ENCODE results near the gene TIFAB.

TIFAB gene

DNA sequence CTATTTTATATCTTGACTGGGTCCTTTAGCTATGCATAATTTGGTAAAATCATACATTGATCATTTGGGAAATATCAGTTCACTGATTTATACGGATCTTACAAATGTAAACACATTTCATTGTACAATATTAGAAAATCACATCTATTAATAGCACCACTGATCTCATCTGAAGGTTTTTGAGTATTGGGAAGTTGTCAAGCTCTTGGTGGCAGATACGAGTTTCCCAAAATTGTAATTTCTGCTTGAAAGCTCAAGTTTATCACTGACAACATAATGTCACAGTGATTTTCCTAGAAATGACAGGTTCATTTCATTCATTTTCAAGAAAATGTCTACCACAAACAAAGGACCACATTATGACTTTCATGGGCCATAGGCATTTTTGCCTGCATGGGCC is 50.1 kb downstream of the TIFAB start:
- no peak overlapping the region for H3K4me3 ChIP-seq (ENCODE audit: low read depth, low read length)
- POLR2A ChIA-PET: no interaction called here
- CTCF ChIA-PET: interaction anchor here (0.7 to 0.9 kb wide), 3 partner anchors 23 to 430 kb away, joined by 3 to 6 read pairs (median 4); no protein-coding TSS in a partner anchor
- H3K36me3 ChIP-seq (ENCODE audit: control insufficient read depth in 2 of 2, insufficient read depth in 1 of 2, low read length in 2 of 2): no peaks in the 10 kb centered on the region
- peaks cover 16% of the 10 kb centered on the region for H3K4me1 ChIP-seq (ENCODE audit: control insufficient read depth, insufficient read depth, low read length)
- H3K9me3 ChIP-seq (ENCODE audit: control insufficient read depth, insufficient read depth, low read depth, low read length): no peaks in the 10 kb centered on the region
- no peak overlapping the region for H3K27ac ChIP-seq (ENCODE audit: extremely low read depth, low read depth, low read length)
- no peak for TF ChIP-seq ZNF184 (tag by site-specific recombination; IDR thresholded peaks at IDR 0.05)
- TF ChIP-seq ZNF510 (tag by site-specific recombination; IDR thresholded peaks at IDR 0.05; ENCODE audit: insufficient replicate concordance): no peak
- no peak for TF ChIP-seq ZNF433 (tag by site-specific recombination; IDR thresholded peaks at IDR 0.05; ENCODE audit: low read depth)
- no peak for TF ChIP-seq ZNF175 (tag by site-specific recombination; IDR thresholded peaks at IDR 0.05)
- TF ChIP-seq ZIC2 (tag by site-specific recombination; IDR thresholded peaks at IDR 0.05): no peak
- no peak for TF ChIP-seq KLF8 (tag by site-specific recombination; IDR thresholded peaks at IDR 0.05)
- TF ChIP-seq, protein P1, sequence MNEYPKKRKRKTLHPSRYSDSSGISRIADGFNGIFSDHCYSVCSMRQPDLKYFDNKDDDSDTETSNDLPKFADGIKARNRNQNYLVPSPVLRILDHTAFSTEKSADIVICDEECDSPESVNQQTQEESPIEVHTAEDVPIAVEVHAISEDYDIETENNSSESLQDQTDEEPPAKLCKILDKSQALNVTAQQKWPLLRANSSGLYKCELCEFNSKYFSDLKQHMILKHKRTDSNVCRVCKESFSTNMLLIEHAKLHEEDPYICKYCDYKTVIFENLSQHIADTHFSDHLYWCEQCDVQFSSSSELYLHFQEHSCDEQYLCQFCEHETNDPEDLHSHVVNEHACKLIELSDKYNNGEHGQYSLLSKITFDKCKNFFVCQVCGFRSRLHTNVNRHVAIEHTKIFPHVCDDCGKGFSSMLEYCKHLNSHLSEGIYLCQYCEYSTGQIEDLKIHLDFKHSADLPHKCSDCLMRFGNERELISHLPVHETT (tag by site-specific recombination; IDR thresholded peaks at IDR 0.05): no peak
- no peak for TF ChIP-seq ZNF10 (tag by site-specific recombination; IDR thresholded peaks at IDR 0.05)
- TF ChIP-seq SCRT2 (tag by site-specific recombination; IDR thresholded peaks at IDR 0.05): no peak
- no peak for TF ChIP-seq GLIS1 (tag by site-specific recombination; IDR thresholded peaks at IDR 0.05)

DNA sequence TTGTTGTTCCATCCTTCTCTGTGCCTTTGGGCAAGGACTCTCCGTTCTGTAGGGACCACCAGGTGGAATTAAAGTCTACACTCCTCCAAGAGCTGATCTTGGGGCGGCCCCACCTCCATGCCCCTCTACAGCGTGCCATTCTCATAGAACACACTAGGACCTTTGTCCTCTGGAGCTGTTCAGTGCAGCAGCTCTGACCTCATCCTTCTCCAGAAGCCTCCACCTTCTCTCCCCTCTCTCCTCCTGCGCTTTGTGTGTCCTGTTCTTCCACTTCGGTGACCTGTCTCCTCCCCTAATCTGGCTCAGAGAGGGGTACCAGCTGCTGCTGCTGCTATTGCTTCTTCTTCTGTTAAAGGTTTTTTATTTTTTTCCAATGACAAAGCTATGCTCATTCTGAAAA is 51.3 kb downstream of the TIFAB start:
- Histone ChIP-seq H3K9me3 (ENCODE audit: control insufficient read depth, insufficient read depth, low read depth, low read length) (no peaks in the 10 kb centered on the region), H3K4me1 (ENCODE audit: control insufficient read depth, insufficient read depth, low read length) (peaks cover 21% of the 10 kb centered on the region), H3K4me3 (ENCODE audit: low read depth, low read length) (no peak overlapping the region), H3K36me3 (ENCODE audit: control insufficient read depth in 2 of 2, insufficient read depth in 1 of 2, low read length in 2 of 2) (no peaks in the 10 kb centered on the region), H3K27ac (ENCODE audit: extremely low read depth, low read depth, low read length) (no peak overlapping the region)
- no peak for TF ChIP-seq ZNF112 (tag by site-specific recombination; IDR thresholded peaks at IDR 0.05)
- TF ChIP-seq, protein P2, sequence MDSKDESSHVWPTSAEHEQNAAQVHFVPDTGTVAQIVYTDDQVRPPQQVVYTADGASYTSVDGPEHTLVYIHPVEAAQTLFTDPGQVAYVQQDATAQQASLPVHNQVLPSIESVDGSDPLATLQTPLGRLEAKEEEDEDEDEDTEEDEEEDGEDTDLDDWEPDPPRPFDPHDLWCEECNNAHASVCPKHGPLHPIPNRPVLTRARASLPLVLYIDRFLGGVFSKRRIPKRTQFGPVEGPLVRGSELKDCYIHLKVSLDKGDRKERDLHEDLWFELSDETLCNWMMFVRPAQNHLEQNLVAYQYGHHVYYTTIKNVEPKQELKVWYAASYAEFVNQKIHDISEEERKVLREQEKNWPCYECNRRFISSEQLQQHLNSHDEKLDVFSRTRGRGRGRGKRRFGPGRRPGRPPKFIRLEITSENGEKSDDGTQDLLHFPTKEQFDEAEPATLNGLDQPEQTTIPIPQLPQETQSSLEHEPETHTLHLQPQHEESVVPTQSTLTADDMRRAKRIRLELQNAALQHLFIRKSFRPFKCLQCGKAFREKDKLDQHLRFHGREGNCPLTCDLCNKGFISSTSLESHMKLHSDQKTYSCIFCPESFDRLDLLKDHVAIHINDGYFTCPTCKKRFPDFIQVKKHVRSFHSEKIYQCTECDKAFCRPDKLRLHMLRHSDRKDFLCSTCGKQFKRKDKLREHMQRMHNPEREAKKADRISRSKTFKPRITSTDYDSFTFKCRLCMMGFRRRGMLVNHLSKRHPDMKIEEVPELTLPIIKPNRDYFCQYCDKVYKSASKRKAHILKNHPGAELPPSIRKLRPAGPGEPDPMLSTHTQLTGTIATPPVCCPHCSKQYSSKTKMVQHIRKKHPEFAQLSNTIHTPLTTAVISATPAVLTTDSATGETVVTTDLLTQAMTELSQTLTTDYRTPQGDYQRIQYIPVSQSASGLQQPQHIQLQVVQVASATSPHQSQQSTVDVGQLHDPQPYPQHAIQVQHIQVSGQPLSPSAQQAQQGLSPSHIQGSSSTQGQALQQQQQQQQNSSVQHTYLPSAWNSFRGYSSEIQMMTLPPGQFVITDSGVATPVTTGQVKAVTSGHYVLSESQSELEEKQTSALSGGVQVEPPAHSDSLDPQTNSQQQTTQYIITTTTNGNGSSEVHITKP (tag by site-specific recombination; IDR thresholded peaks at IDR 0.05): peak; percentile 49; the same call in 1 of the 2 replicates
- TF ChIP-seq, protein P3, sequence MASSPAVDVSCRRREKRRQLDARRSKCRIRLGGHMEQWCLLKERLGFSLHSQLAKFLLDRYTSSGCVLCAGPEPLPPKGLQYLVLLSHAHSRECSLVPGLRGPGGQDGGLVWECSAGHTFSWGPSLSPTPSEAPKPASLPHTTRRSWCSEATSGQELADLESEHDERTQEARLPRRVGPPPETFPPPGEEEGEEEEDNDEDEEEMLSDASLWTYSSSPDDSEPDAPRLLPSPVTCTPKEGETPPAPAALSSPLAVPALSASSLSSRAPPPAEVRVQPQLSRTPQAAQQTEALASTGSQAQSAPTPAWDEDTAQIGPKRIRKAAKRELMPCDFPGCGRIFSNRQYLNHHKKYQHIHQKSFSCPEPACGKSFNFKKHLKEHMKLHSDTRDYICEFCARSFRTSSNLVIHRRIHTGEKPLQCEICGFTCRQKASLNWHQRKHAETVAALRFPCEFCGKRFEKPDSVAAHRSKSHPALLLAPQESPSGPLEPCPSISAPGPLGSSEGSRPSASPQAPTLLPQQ (tag by site-specific recombination; IDR thresholded peaks at IDR 0.05): peak; percentile 35; the same call in 1 of the 2 replicates
- TF ChIP-seq, protein P4, sequence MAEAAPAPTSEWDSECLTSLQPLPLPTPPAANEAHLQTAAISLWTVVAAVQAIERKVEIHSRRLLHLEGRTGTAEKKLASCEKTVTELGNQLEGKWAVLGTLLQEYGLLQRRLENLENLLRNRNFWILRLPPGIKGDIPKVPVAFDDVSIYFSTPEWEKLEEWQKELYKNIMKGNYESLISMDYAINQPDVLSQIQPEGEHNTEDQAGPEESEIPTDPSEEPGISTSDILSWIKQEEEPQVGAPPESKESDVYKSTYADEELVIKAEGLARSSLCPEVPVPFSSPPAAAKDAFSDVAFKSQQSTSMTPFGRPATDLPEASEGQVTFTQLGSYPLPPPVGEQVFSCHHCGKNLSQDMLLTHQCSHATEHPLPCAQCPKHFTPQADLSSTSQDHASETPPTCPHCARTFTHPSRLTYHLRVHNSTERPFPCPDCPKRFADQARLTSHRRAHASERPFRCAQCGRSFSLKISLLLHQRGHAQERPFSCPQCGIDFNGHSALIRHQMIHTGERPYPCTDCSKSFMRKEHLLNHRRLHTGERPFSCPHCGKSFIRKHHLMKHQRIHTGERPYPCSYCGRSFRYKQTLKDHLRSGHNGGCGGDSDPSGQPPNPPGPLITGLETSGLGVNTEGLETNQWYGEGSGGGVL (tag by site-specific recombination; IDR thresholded peaks at IDR 0.05): peak; percentile 49; the same call in 1 of the 2 replicates
- ChIA-PET CTCF (interaction anchor here (0.6 to 1.1 kb wide), 3 partner anchors 25 to 607 kb away, joined by 3 to 7 read pairs (median 3); no protein-coding TSS in a partner anchor), POLR2A (no interaction called here)
